Aorta (tissue), 5 donors: ENCODE measurements around the gene REELD1. TPM values are rescaled to one million over a fixed set of nuclear protein-coding genes. Genes with fewer than 3 reads are reported as not detected.

Source experiments
- ATAC-seq: fragments of 200-7000 bp; cut with Tn5 transposase; one replicate; pipeline ENCODE4 v1.9.1; 2022; ENCODE audit warnings: moderate library complexity; ENCODE audit not compliant: low FRiP score
- DNase-seq, 2 donors: peaks; one replicate each; pipeline ENCODE4 v3.0.0-alpha.2; 2020
- H3K27ac ChIP-seq, 2 donors: one replicate each; pipeline ENCODE4 v1.5.1; 2013; ENCODE audit warnings: low read length in 2 of 2, mild to moderate bottlenecking in 2 of 2, moderate library complexity in 2 of 2, control low read depth in 1 of 2, inconsistent platforms in 1 of 2, low read depth in 1 of 2
- H3K27me3 ChIP-seq, 2 donors: one replicate each; pipeline ENCODE4 v1.6.1; 2013; ENCODE audit warnings: control low read depth in 1 of 2, low read length in 1 of 2, mild to moderate bottlenecking in 1 of 2, moderate library complexity in 1 of 2; ENCODE audit not compliant: insufficient read depth in 2 of 2, control insufficient read depth in 1 of 2
- H3K36me3 ChIP-seq, 2 donors: one replicate each; pipeline ENCODE4 v1.6.1; 2013; ENCODE audit warnings: control low read depth in 1 of 2, low read length in 1 of 2, mild to moderate bottlenecking in 1 of 2; ENCODE audit not compliant: insufficient read depth in 2 of 2, control insufficient read depth in 1 of 2
- H3K4me1 ChIP-seq, 2 donors: one replicate each; pipeline ENCODE4 v1.6.1; 2013; ENCODE audit warnings: low read length in 2 of 2, control low read depth in 1 of 2, mild to moderate bottlenecking in 1 of 2, moderate library complexity in 1 of 2; ENCODE audit not compliant: insufficient read depth in 2 of 2, control insufficient read depth in 1 of 2
- H3K4me3 ChIP-seq, 2 donors: one replicate each; pipeline ENCODE4 v1.5.1; 2013; ENCODE audit warnings: low read length in 2 of 2, control low read depth in 1 of 2, mild to moderate bottlenecking in 1 of 2
- H3K9me3 ChIP-seq: one replicate; pipeline ENCODE4 v1.6.1; 2013; ENCODE audit warnings: mild to moderate bottlenecking, low read length; ENCODE audit not compliant: control insufficient read depth
- WGBS, 2 donors: extraction: QIAGEN DNeasy Blood & Tissue Kit; methylation state at CpG; one replicate each; pipeline ENCODE4 v1.1.7; 2013; 5-methylcytosine and 5-hydroxymethylcytosine counted together
- intact Hi-C, 2 donors: fragments of 100-400 bp; cut with DNase I; formaldehyde crosslinking; loops; one replicate each; pipeline versions ENCODE4 v1.14.2 to v1.15.0; 2022
- long read RNA-seq, 2 donors: library from polyadenylated mRNA; unstranded; transcript quantifications; one replicate each; pipeline ENCODE4 v2.0.0, GENCODE V29; 2020 to 2021
- polyA plus RNA-seq, 2 donors: library from polyadenylated mRNA; stranded (reverse); fragments of 200-250 nt; gene quantifications; one replicate each; pipeline ENCODE4 v1.2.3, GENCODE V29; 2013
- total RNA-seq, 2 donors: library from RNA; stranded (reverse); fragmentation: NEBNext Ultra II Directional; extraction: Animal tissue kit (Norgen Biotek cat#: 25700); gene quantifications; one replicate each; pipeline ENCODE4 v1.2.1, GENCODE V29; 2021
- donor health status: healthy with polysubstance abuse.
- donor health status: Bipolar disorder and iron deficiency.
- donor health status: DM: no; HTN: no; CAD: no.
- donor health status: DM: no; HTN: no; CAD: no.
- donor health status: DM: yes; HTN: yes; CAD: no.

The REELD1 gene
- total RNA-seq (under 1 TPM; 0.29 to 0.63 TPM), polyA plus RNA-seq (under 1 TPM in 1 of 2 donors, not detected in 1; 0.10 TPM)
- long read RNA-seq, donor 1, partial matches to known transcripts = 0 of 2 reads
- long read RNA-seq, donor 1, other reads (novel, unspliced or antisense) = 2 of 2 reads
- long read RNA-seq, donor 2, partial matches to known transcripts = 0 of 1 reads
- long read RNA-seq, donor 2, other reads (novel, unspliced or antisense) = 1 of 1 reads

DNA sequence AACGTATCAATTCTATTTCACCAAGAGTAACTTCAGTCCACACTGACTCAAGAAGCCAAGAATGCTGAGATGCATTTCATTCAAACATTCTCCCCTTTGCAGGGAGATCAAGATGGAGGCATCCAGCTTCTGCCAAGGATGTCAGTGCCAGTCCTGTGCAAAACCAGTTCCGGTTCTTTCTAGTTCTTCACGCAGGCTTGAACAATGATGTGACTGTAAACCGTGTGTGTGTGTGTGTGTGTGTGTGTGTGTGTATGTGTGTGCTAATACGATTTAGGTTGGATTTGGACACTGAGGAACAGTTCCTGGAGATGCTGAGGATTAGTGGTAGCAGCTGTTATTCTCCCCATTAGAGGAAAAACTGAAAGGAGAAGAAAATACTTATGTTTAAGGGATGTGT is at the start of gene REELD1:
Gene REELD1 (plus strand): TSS at position 301 of the 400 bp plus-strand sequence. CDS start 2,415 bp downstream, outside the sequence.
- H3K27ac ChIP-seq = no peak within 1 kb of the TSS
- intact Hi-C loops = no loop called here
- ATAC-seq (no peak), DNase-seq (no peak)
- no peaks in the 10 kb centered on the region for H3K9me3 ChIP-seq
- H3K4me1 ChIP-seq = no peaks in the 10 kb centered on the region
- no peak within 1 kb of the TSS for H3K4me3 ChIP-seq
- no peaks in the 10 kb centered on the region for H3K27me3 ChIP-seq
- no peaks in the 10 kb centered on the region for H3K36me3 ChIP-seq
- WGBS, 2 donors = 87 to 88% methylated on average over 5 of the region's 5 CpGs

DNA sequence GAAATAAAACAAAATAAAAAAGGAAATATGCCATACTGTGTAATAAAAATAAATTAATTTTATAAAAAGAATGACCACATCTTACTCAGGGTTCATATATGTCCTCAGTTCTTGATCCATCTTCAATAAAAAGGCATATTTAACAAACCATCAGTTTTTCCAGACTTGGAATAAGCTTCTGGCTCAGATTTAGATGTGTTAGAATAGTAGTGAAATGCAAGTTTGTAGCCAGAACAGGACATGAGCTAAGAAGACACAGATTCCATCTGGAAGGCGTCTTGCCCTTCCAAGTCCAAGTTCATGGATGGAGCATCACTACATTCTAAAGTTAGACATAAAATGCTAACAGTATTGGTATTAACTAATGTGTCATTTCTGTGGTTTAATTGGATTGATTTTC is 49.1 kb upstream of the REELD1 start:
- H3K4me3 ChIP-seq = no peak overlapping the region
- intact Hi-C loops = no loop called here
- no peaks in the 10 kb centered on the region for H3K27me3 ChIP-seq
- ATAC-seq = no peak
- DNase-seq = no peak
- H3K9me3 ChIP-seq = peaks cover 4% of the 10 kb centered on the region
- no peaks in the 10 kb centered on the region for H3K36me3 ChIP-seq
- H3K4me1 ChIP-seq = no peaks in the 10 kb centered on the region
- 63 to 74% methylated on average over 1 of the region's 1 CpG for WGBS, 2 donors
- no peak overlapping the region for H3K27ac ChIP-seq

DNA sequence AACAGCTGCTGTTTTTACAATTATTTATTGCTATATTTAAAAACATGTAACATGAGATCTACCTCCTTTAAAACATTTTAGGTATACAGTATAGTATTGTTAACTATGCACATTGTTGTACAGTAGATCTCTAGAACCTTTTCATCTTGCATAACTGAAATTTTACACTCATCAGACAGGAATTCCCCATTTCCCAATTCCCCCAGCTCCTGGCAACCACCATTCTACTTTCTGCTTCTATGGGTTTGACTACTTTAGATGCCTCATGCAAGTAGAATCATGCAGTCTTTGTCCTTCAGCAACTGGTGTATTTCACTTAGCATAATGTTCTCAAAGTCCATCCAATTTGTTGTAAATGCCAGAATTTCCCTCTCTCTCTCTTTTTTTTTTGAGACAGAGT is 48.5 kb upstream of the REELD1 start:
- no peak overlapping the region for H3K4me3 ChIP-seq
- no peak for ATAC-seq

DNA sequence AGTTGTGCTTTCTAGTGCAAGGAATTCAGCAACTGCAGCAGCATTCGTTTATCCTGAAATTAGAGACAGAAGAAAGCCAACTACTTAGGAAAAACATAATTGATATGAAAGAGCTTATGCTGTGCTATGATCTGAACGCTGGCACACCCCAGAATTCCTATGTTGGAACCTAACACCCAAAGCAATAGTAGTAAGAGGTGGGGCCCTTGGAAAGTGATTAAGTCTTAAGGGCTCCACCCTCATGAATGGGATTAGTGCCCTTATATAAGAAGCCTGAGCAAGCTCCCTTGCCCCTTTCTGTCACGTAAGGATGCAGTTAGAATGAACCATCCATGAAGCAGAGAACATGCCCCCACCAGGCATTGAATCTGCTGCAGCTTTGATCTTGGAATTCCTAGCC is 44.2 kb upstream of the REELD1 start:
- 82 to 84% methylated on average over 3 of the region's 3 CpGs for WGBS, 2 donors
- Histone ChIP-seq H3K4me3 (no peak overlapping the region), H3K27me3 (no peaks in the 10 kb centered on the region), H3K4me1 (no peaks in the 10 kb centered on the region), H3K36me3 (no peaks in the 10 kb centered on the region), H3K27ac (no peak overlapping the region), H3K9me3 (no peaks in the 10 kb centered on the region)
- intact Hi-C loops = loop anchor here in 1 of 2 donors (10.0 kb wide), 2 partner anchors 115 to 325 kb away; no protein-coding TSS in a partner anchor
- DNase-seq (no peak), ATAC-seq (no peak)

More for the DNA sequence above, 48.5 kb upstream of the REELD1 start:
- Histone ChIP-seq H3K27ac (no peak overlapping the region), H3K27me3 (no peaks in the 10 kb centered on the region), H3K4me1 (no peaks in the 10 kb centered on the region), H3K36me3 (no peaks in the 10 kb centered on the region), H3K9me3 (peaks cover 4% of the 10 kb centered on the region)
- DNase-seq = no peak
- intact Hi-C loops = no loop called here

DNA sequence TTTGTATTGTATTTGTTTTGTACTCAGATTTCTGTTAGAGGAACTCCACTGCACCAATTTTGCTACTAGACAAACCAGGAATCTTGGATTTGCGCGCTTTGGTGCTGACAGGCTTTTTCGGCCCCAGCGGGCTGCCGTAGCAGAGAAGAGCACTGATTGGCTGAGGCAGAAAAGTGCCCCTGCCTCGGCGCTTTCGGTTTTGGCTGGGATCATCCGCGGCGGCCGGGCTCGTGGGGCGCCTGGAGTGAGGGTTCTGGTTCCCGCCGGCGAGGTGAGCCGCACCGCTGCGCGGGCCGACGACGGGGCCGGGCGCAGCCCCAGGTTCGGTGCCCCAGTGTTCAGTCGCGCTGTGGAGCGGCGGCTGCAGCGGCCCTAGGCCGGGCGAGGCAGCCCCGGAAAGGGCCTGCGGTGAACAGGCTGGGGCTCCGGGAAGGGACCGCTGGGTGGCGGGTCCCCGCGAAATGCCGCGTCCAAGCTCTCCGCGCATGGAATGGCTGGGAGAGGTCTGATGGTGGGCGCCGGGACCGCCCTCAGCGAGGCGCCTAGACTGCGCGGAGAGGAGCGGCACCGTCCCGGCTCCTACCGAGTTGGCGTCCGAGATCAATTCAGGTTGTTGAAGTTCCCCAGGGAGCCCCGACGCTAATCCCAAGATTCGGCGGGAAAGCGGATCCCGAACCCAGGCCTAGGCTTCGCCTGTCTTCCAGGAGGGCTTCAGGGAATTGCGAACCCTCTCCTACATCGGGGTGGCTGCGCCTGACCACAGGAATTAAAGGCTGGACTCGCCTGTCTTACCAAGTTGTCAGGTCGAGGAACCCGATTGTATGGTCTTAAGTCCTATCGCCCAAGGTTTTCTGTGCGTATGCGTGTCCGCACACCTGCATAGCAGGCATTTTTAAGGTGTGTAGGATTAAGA is 38.5 kb upstream of the REELD1 start, which contains the start of gene LSM6:
Gene LSM6 (plus strand): TSS at position 178 of the 913 bp plus-strand sequence. CDS start 7,204 bp downstream, outside the sequence.
- 0 to 1% methylated on average over 64 to 75 of the region's 75 CpGs for WGBS, 2 donors

DNA sequence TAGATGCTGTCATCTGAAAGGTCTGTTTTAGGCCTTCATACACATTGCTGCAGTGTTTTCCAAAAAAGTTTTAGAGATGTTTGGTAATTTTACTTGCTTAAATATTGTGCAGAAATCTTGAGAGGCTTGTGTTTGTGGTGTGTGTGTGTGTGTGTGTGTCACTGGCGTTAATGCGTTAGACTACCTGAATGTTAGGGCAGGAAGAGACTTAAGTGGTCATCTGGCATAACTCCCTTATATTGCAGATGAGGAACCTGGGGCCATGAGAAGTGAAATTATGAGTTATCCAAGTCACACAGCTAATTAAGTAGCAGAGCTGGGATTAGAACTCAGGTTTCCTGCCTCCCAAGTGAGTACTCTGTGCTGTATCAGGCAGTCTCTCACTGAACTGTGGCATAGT is 37.4 kb upstream of the REELD1 start:
- Histone ChIP-seq H3K27ac (no peak overlapping the region), H3K4me1 (peaks cover 2 to 9% of the 10 kb centered on the region in 2 donors), H3K4me3 (peak overlapping the region; percentile 35 to 70), H3K36me3 (no peaks in the 10 kb centered on the region), H3K27me3 (no peaks in the 10 kb centered on the region), H3K9me3 (no peaks in the 10 kb centered on the region)
- DNase-seq (no peak), ATAC-seq (no peak)
- intact Hi-C loops = loop anchor here in 1 of 2 donors (10.0 kb wide), 2 partner anchors 122 to 332 kb away; no protein-coding TSS in a partner anchor
- WGBS, 2 donors = 84 to 88% methylated on average over 2 of the region's 2 CpGs

More for the DNA sequence above, 38.5 kb upstream of the REELD1 start, which contains the start of gene LSM6:
- ATAC-seq = peak; percentile 96
- peaks cover 2 to 9% of the 10 kb centered on the region in 2 donors for H3K4me1 ChIP-seq
- DNase-seq = peak; percentile 92 to 94
- H3K9me3 ChIP-seq = no peaks in the 10 kb centered on the region
- peak within 1 kb of the TSS; percentile 70 to 84 for H3K4me3 ChIP-seq
- intact Hi-C loops = loop anchor here in 1 of 2 donors (10.0 kb wide), 2 partner anchors 121 to 331 kb away; no protein-coding TSS in a partner anchor
- no peaks in the 10 kb centered on the region for H3K27me3 ChIP-seq
- no peaks in the 10 kb centered on the region for H3K36me3 ChIP-seq
- peak within 1 kb of the TSS; percentile 45 to 65 for H3K27ac ChIP-seq

DNA sequence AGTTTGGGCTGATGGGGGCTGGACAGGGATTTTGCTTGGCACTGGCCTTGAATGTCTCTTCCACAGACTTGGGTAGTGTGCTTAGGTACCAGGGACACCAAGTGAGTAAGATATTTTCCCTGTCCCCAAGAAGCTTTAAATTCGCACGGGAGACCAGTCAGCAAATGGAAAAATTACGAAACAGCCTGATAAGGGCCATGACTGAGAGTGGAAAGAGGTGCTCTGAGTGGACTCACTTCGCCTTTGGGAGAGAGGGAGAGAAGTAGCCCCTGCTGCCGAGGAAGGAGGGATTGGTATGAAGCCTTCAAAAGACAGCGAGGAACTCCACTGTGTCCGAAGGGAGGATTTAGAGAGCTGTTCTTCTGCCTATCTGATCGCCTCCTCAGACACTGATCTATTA is 36.2 kb upstream of the REELD1 start:
- no peak overlapping the region for H3K27ac ChIP-seq
- ATAC-seq = no peak
- intact Hi-C loops = loop anchor here in 1 of 2 donors (10.0 kb wide), 2 partner anchors 123 to 333 kb away; no protein-coding TSS in a partner anchor
- no peaks in the 10 kb centered on the region for H3K27me3 ChIP-seq
- H3K9me3 ChIP-seq = no peaks in the 10 kb centered on the region
- DNase-seq = no peak
- peaks cover 2 to 9% of the 10 kb centered on the region in 2 donors for H3K4me1 ChIP-seq
- no peak overlapping the region for H3K4me3 ChIP-seq
- 82 to 87% methylated on average over 8 of the region's 8 CpGs for WGBS, 2 donors
- no peaks in the 10 kb centered on the region for H3K36me3 ChIP-seq

DNA sequence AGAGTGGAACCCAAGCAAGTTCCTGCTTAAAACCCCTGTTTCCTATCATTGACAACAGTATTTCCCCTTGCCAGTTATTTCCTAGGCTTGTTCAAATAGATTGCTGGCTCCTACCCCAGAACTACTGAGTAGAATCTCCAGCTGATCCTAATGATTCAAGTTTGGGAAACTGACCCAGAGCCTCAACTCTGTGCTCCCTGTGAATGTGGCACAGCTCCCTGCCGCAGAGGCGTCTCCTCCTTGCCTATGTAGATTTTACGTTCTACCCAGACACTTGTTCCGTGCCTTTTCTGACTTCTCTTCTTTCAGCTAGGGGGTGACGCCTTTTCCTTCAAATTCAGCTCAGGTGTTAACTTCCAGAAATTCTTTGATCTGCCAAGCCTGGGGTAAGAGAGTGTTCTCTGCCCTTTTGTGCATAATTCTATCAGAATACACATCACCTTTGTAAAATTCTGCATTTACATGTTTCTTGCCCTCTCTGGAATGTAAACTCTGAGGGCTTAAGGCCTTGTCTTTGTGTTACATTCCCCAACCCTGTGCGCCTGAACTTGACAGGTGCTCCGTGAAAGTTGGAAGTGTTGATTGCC is 34.5 kb upstream of the REELD1 start:
- DNase-seq (no peak), ATAC-seq (no peak)
- intact Hi-C loops = loop anchor here in 1 of 2 donors (10.0 kb wide), 2 partner anchors 125 to 335 kb away; no protein-coding TSS in a partner anchor
- H3K36me3 ChIP-seq = no peaks in the 10 kb centered on the region
- H3K27me3 ChIP-seq = no peaks in the 10 kb centered on the region
- no peak overlapping the region for H3K4me3 ChIP-seq
- H3K9me3 ChIP-seq = no peaks in the 10 kb centered on the region
- peaks cover 2 to 9% of the 10 kb centered on the region in 2 donors for H3K4me1 ChIP-seq
- H3K27ac ChIP-seq = no peak overlapping the region
- WGBS, 2 donors = 61 to 71% methylated on average over 7 of the region's 7 CpGs
